BLaER1 (cell line): ENCODE measurements around the gene IQCH.
A peak's percentile ranks its signal among the peaks of the same experiment; 100 is the strongest.

Experiments used
- H3K27ac ChIP-seq: shearing (Covaris generic); formaldehyde crosslinking; 2 replicates; pipeline ENCODE4 v1.8.1; 2022
- H3K27me3 ChIP-seq: shearing (Covaris generic); formaldehyde crosslinking; 2 replicates; pipeline ENCODE4 v1.8.1; 2022
- H3K36me3 ChIP-seq: shearing (Covaris generic); formaldehyde crosslinking; 2 replicates; pipeline ENCODE4 v1.8.1; 2022
- H3K4me1 ChIP-seq: shearing (Covaris generic); formaldehyde crosslinking; 2 replicates; pipeline ENCODE4 v1.8.1; 2022
- H3K4me2 ChIP-seq: shearing (Covaris generic); formaldehyde crosslinking; 2 replicates; pipeline ENCODE4 v1.8.1; 2022
- H3K4me3 ChIP-seq: shearing (Covaris generic); formaldehyde crosslinking; 2 replicates; pipeline ENCODE4 v1.8.1; 2022
- H3K9ac ChIP-seq: shearing (Covaris generic); formaldehyde crosslinking; 2 replicates; pipeline ENCODE4 v1.8.1; 2022
- H3K9me3 ChIP-seq: shearing (Covaris generic); formaldehyde crosslinking; 2 replicates; pipeline ENCODE4 v1.8.1; 2022
- H4K20me1 ChIP-seq: shearing (Covaris generic); formaldehyde crosslinking; 2 replicates; pipeline ENCODE4 v1.8.1; 2022
- Cebpa-rat ChIP-seq: shearing (Covaris generic); IDR thresholded peaks from 2 replicates; pipeline ENCODE4 v1.8.1; 2022

The IQCH gene

DNA sequence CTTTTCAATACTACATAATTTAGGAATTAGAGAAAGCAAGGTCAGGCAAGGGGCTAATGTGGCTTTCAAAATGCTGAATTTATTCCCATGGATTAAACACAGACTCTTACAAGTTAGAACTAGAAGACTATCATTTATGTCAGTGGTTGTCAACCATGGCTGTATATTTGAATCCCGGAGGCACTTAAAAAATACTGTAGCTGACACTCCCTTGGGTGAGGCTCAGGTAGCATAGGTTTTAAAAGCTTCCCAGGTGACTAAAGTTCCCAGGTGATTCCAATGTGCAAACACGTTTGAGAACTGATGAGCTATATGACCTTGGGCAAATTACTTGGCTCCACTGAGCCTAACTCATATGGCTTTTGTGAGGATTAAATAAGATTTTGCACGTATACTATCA lies 29.7 kb upstream of the IQCH start:
- Histone ChIP-seq H3K4me3 (no peak overlapping the region), H3K9me3 (no peaks in the 10 kb centered on the region), H4K20me1 (no peaks in the 10 kb centered on the region), H3K4me2 (no peak overlapping the region), H3K4me1 (peaks cover 23% of the 10 kb centered on the region), H3K9ac (no peak overlapping the region), H3K36me3 (peaks cover 9% of the 10 kb centered on the region), H3K27ac (no peak overlapping the region), H3K27me3 (no peaks in the 10 kb centered on the region)
- no peak for TF ChIP-seq Cebpa-rat

DNA sequence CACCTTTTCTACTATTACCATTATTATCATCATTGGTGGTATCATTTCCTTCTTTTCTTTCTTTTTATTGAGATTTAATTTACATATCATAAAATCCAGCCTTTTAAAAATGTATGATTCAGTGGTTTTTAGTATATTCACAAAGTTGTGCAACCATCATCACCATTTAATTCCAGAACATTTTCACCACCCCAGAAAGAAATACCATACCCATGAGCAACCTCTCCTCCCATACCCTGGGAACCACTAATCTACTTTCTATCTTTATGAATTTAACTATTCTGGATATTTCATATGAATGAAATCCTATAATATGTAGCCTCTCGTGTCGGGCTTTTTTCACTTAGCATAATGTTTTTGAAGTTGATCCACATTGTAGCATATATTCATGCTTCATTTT lies 29.2 kb upstream of the IQCH start:
- Histone ChIP-seq H3K4me3 (no peak overlapping the region), H4K20me1 (no peaks in the 10 kb centered on the region), H3K9me3 (no peaks in the 10 kb centered on the region), H3K36me3 (peaks cover 11% of the 10 kb centered on the region), H3K4me1 (peaks cover 23% of the 10 kb centered on the region), H3K4me2 (no peak overlapping the region), H3K27me3 (no peaks in the 10 kb centered on the region), H3K27ac (no peak overlapping the region), H3K9ac (no peak overlapping the region)
- TF ChIP-seq Cebpa-rat: no peak

DNA sequence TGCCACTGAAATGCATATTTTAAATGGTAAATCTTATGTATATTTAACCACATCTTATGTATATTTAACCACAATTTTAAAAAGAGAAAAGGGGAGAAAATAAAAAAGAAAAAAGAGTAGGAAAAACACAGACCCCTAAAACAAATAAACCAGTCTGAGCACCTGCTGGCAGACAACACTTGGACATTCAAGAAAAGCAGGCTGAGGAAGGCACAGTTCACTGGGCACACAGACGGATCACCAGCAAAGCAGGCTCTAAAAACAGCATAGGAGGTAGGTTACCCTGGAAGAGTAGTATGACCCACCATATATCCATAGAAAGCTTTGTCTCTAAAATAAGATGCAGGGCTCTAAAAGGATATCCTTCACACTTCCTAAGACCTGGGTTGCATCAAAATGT lies 27.2 kb upstream of the IQCH start:
- no peak for TF ChIP-seq Cebpa-rat
- H3K9ac ChIP-seq: no peak overlapping the region
- H3K4me2 ChIP-seq: peak overlapping the region; percentile 71
- H3K4me3 ChIP-seq: no peak overlapping the region
- H3K4me1 ChIP-seq: peaks cover 23% of the 10 kb centered on the region
- H4K20me1 ChIP-seq: no peaks in the 10 kb centered on the region
- H3K27me3 ChIP-seq: no peaks in the 10 kb centered on the region
- peaks cover 30% of the 10 kb centered on the region for H3K36me3 ChIP-seq
- no peaks in the 10 kb centered on the region for H3K9me3 ChIP-seq
- H3K27ac ChIP-seq: no peak overlapping the region

DNA sequence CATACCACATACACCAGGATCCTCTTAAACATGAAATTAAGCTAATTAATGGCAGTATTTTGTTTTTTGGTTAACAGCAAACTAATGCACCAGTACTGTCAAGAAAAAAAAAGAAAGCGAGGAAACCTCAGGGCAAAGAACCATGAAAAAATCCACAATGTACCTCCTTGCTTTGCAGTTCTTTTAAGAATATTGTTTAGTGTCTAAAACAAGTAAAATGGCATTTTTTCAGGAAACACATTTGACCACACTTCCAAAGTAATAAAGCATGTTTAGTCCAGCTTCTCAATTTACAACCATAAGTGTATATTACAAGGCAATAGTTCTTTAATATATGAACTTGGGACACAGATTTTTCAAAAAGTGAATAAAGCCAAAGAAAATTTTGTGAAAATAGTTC lies 26.7 kb upstream of the IQCH start:
- Histone ChIP-seq H3K36me3 (peaks cover 34% of the 10 kb centered on the region), H3K9ac (no peak overlapping the region)
- TF ChIP-seq Cebpa-rat: no peak

DNA sequence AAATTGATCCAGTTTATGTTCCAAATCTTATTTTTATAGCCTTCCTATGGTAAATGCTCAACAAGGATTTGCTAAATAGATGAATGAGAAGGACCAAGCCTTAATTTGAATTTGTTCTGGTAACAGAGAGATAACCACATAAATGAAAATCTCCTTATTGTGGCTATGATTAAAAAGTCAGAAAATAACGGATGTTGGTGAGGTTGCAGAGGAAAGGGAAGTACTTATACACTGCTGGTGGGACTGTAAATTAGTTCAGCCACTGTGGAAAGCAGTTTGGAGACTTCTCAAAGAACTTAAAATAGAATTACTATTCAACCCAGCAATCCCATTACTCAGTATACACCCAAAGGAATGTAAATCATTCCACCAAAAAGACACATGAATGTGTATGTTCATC lies 26.3 kb upstream of the IQCH start:
- Histone ChIP-seq H3K36me3 (peaks cover 38% of the 10 kb centered on the region), H3K4me1 (peaks cover 23% of the 10 kb centered on the region), H3K4me2 (peak overlapping the region; percentile 71), H3K9ac (no peak overlapping the region), H3K4me3 (no peak overlapping the region), H3K9me3 (no peaks in the 10 kb centered on the region), H3K27ac (no peak overlapping the region), H3K27me3 (no peaks in the 10 kb centered on the region), H4K20me1 (no peaks in the 10 kb centered on the region)
- no peak for TF ChIP-seq Cebpa-rat

More for the DNA sequence above, 26.7 kb upstream of the IQCH start:
- Histone ChIP-seq H3K9me3 (no peaks in the 10 kb centered on the region), H4K20me1 (no peaks in the 10 kb centered on the region), H3K4me1 (peaks cover 23% of the 10 kb centered on the region), H3K4me3 (no peak overlapping the region), H3K27ac (no peak overlapping the region), H3K4me2 (peak overlapping the region; percentile 71), H3K27me3 (no peaks in the 10 kb centered on the region)

DNA sequence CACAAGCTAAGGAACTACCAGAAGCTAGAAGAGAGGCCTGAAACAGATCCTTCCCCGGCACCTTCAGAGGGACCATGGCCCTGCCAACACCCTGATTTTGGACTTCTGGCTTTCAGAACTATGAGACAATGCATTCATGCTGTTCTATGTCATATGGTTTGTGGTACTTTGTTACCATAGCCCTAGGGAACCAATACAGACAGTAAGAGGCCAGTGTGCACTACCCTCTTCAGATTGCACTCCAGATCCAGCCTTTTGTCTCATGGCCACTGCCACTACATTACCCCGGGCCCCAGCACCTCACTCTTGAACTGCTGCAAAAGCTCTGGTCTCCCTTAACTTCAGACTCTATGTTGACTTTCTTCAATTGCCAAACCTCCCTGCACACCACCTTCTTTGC lies 24.1 kb upstream of the IQCH start:
- Histone ChIP-seq H3K4me1 (peaks cover 23% of the 10 kb centered on the region), H3K27ac (no peak overlapping the region), H3K4me3 (no peak overlapping the region), H4K20me1 (no peaks in the 10 kb centered on the region), H3K9me3 (no peaks in the 10 kb centered on the region), H3K9ac (no peak overlapping the region), H3K4me2 (no peak overlapping the region), H3K36me3 (peaks cover 50% of the 10 kb centered on the region), H3K27me3 (no peaks in the 10 kb centered on the region)
- no peak for TF ChIP-seq Cebpa-rat

DNA sequence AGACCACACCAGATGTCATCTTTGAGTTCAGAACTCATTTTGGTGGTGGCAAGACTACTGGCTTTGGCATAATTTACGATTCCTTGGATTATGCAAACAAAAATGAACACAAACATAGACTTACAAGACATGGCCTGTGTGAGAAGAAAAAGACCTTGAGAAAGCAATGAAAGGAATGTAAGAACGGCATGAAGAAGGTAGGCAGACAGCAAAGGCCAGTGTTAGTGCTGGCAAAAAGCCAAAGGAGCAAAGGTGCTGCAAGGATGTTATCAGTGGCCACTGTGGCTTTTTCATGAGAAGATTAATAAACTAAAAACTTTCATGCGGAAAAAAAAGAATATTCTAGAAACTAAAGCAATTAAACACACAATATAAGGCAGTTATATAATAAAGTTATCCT lies 22.0 kb upstream of the IQCH start:
- H3K36me3 ChIP-seq: peaks cover 50% of the 10 kb centered on the region

DNA sequence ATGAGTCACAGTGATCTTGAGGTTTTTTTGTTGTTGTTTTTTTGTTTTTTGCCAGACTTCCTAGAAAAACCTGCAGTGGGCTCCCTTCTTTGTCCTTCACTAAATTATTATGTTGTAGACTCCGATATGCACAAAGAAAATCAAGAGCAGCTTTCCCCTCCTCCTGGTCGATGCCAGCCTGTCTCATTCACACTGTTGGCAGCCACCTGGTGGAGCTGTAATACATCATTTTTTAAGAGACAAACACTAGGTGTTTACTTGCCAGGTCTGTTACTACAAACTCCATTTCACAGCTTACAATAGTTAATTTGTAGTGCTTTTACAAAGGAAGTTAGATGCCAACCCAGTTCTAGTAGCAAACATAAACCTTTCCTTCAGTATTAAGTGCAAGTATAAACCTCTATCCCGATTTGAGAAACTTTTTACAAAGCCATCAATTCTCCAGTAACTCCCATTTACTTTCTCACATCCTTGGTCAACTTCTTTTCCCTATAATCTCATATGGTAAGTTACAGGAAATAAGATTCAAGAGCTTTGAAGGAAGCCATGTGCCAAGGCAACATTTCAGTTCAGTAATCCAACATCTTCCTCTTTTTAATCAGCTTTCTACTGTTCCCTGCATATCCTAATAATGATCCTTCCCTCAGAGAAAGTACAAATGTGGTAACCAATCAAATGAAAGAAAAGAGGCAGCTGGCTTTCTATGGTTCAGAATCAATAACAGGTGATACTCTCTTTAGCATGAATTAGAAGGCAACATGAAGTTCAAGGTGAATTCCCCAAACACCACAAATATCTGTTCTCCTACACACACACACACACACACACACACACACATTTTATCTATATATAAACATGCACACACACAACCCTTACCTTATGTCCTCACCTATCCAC lies 14.1 kb upstream of the IQCH start:
- Histone ChIP-seq H3K4me2 (peak overlapping the region; percentile 61), H3K4me3 (no peak overlapping the region), H3K9ac (no peak overlapping the region), H3K36me3 (peaks cover 7% of the 10 kb centered on the region; the same call in 1 of the 2 replicates), H3K4me1 (peaks cover 38% of the 10 kb centered on the region), H3K9me3 (0 out of 2 replicates have a peak, but pooled peaks cover 3% of the 10 kb centered on the region), H3K27ac (no peak overlapping the region), H4K20me1 (peaks cover 12% of the 10 kb centered on the region; the same call in 1 of the 2 replicates), H3K27me3 (no peaks in the 10 kb centered on the region)
- TF ChIP-seq Cebpa-rat: no peak

More for the DNA sequence above, 22.0 kb upstream of the IQCH start:
- TF ChIP-seq Cebpa-rat: no peak
- no peaks in the 10 kb centered on the region for H4K20me1 ChIP-seq
- H3K9ac ChIP-seq: no peak overlapping the region
- no peak overlapping the region for H3K4me3 ChIP-seq
- peaks cover 16% of the 10 kb centered on the region for H3K4me1 ChIP-seq
- no peak overlapping the region for H3K4me2 ChIP-seq
- H3K27me3 ChIP-seq: no peaks in the 10 kb centered on the region
- no peaks in the 10 kb centered on the region for H3K9me3 ChIP-seq
- H3K27ac ChIP-seq: no peak overlapping the region

DNA sequence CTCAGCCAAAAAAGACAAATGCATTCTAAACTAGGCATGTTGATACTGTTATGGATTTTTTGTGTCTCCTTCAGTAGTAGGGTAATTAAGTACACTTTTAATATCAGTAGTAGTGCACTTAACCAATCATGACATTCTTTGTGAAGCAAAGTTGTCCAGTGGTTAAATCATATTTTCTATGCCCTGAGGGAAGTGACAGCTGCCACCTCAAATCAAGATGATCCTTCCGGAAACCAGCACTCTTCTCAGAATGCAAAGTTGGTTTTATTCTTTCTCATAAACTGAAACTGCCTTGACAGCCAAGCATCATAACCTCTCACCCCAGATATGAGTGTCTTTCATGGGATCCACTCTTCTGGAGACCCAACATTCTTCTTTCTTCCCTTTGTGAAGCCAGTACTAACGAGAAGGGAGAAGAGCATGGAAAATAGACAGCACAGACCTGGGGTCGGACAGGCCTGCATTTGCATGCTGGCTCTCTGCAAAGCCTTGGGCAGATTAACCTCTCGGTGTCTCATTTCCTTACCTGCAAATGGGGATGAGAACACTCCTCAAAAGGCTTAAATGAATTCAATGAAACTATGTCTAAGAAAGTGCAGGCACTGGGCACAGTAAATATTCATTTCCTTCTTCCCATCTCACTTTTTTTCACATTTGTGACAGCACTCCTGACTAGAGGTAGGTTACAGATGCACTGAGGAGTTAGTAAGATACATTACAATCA lies 13.3 kb upstream of the IQCH start:
- Histone ChIP-seq H3K4me3 (no peak overlapping the region), H3K4me1 (peaks cover 38% of the 10 kb centered on the region), H3K27me3 (no peaks in the 10 kb centered on the region), H3K9me3 (peaks cover 7% of the 10 kb centered on the region), H3K27ac (no peak overlapping the region), H3K9ac (no peak overlapping the region), H4K20me1 (peaks cover 12% of the 10 kb centered on the region; the same call in 1 of the 2 replicates), H3K4me2 (peak overlapping the region; percentile 61), H3K36me3 (peaks cover 15% of the 10 kb centered on the region)
- no peak for TF ChIP-seq Cebpa-rat

DNA sequence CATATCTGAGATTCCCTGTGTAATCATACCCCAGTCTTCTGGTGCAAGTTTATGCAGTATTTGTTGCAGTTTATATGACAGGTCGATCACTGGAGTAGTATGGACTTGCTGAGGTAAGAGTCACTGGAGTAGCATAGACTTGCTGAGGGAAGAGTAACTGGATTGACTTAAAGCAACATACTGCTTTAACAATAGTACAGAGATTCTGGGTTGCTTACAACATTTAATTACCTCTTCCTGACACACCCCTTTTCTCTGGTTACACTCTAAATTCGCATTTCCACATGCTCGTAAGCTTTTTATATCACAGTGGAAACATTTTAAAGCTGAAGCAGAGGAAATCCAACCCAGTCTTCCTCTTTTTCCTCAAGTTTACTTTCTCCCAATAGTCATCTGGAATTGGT lies 11.9 kb upstream of the IQCH start:
- H3K4me3 ChIP-seq: no peak overlapping the region
- H4K20me1 ChIP-seq: peaks cover 12% of the 10 kb centered on the region; the same call in 1 of the 2 replicates
- H3K4me1 ChIP-seq: peaks cover 38% of the 10 kb centered on the region
- TF ChIP-seq Cebpa-rat: no peak
- H3K4me2 ChIP-seq: peak overlapping the region; percentile 42
- H3K27me3 ChIP-seq: no peaks in the 10 kb centered on the region
- H3K36me3 ChIP-seq: peaks cover 24% of the 10 kb centered on the region
- H3K9ac ChIP-seq: no peak overlapping the region
- H3K27ac ChIP-seq: no peak overlapping the region
- peaks cover 20% of the 10 kb centered on the region for H3K9me3 ChIP-seq
